GM10266 (cell line): ENCODE measurements around the gene GDI1.

ENCODE experiments used
- DNase-seq: peaks from one replicate; pipeline ENCODE4 v3.0.0; 2012; ENCODE audit errors: extremely low spot score
- CTCF ChIP-seq: IDR thresholded peaks from 2 replicates; pipeline ENCODE4 v1.5.1; 2012; ENCODE audit warnings: mild to moderate bottlenecking, low read depth; ENCODE audit not compliant: control insufficient read depth, insufficient read depth; ENCODE audit errors: missing control alignments

The GDI1 gene

GRCh38 chrX:154462396-154462795 is 25.4 kb downstream of the GDI1 start:
- no peak for TF ChIP-seq CTCF
- no peak for DNase-seq

GRCh38 chrX:154463611-154464220 is 26.8 kb downstream of the GDI1 start:
- TF ChIP-seq CTCF = no peak
- DNase-seq = no peak

- no peak for TF ChIP-seq CTCF
- no peak for DNase-seq
Measured at GRCh38 chrX:154464806-154465365, 27.9 kb downstream of the GDI1 start.

- no peak for TF ChIP-seq CTCF
- DNase-seq = no peak
Measured at GRCh38 chrX:154465601-154466000, 28.6 kb downstream of the GDI1 start.

- TF ChIP-seq CTCF = no peak
Measured at GRCh38 chrX:154466036-154466435, 29.1 kb downstream of the GDI1 start.

GRCh38 chrX:154466907-154467306 is 30.0 kb downstream of the GDI1 start:
- TF ChIP-seq CTCF = no peak
- DNase-seq = no peak

More at GRCh38 chrX:154466036-154466435, 29.1 kb downstream of the GDI1 start:
- no peak for DNase-seq

- DNase-seq = no peak
- TF ChIP-seq CTCF = no peak
Measured at GRCh38 chrX:154467556-154467955, 30.6 kb downstream of the GDI1 start.
